CD4-positive, alpha-beta T cell treated with Interleukin-17A for 1 hour (primary cell): ENCODE measurements around the gene LDHA.

Experiments
- DNase-seq: peaks from one replicate; pipeline ENCODE4 v3.0.0-alpha.2; 2020

Gene LDHA

DNA sequence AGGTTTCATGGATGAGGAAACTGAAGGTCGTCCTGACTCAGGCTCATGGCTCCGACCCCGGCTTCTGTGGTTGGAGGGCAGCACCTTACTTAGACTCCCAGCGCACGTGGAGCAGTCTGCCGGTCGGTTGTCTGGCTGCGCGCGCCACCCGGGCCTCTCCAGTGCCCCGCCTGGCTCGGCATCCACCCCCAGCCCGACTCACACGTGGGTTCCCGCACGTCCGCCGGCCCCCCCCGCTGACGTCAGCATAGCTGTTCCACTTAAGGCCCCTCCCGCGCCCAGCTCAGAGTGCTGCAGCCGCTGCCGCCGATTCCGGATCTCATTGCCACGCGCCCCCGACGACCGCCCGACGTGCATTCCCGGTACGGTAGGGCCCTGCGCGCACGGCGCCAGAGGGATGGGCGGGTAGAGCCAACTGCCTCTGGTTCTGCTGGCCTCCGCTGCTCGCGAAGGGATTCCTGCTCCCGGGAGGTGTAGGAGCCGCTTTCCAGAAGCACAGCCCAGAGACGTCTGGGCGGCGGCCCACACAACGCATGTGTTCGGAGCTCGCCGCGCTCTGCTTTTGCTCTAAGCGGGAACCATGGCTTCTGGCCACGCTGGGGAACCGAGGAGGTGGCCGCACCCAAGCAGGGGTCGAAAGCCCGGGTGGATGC is at the start of gene LDHA:
Gene LDHA, plus strand, starts transcription at position 289 of the 653 bp plus-strand sequence. CDS start 2,280 bp downstream, outside the sequence.
- DNase-seq = peak; percentile 98

DNA sequence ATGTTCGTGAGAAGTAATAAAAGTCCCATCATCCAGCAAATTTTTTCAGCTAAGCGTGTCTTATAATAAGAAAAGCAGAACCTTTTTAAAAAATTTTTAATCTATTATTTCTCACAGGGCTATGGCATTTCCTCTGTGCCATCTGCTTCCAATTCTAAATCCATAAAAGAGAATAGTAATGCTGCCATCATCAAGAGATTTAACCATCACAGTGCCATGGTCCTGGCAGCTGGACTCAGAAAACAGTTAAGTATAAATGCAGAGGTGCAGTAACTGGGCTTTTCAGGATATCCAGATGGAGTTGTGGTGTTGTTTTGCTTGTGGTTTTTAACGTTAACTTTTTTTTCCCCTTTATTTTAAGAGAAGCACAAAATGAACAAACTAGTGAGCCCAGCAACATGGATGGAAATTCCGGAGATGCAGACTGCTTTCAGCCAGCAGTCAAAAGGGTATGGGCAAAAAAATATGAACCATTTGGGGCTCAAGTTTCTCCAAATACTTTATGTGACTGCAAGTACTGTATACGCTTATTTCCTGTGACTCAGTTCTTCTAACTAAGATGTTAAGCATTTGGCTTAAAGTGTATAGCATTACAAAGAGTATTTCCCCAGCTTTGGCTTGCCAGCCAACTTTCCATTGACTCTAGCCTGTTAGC is 46.8 kb upstream of the LDHA start:
- no peak for DNase-seq

- DNase-seq = no peak
These were observed 41.8 kb upstream of the LDHA start for GRCh38 chr11:18352581-18352980.

- no peak for DNase-seq
These were observed 35.7 kb upstream of the LDHA start for GRCh38 chr11:18358646-18359045.

- DNase-seq = no peak
These were observed 33.2 kb upstream of the LDHA start for GRCh38 chr11:18361154-18361553.

DNA sequence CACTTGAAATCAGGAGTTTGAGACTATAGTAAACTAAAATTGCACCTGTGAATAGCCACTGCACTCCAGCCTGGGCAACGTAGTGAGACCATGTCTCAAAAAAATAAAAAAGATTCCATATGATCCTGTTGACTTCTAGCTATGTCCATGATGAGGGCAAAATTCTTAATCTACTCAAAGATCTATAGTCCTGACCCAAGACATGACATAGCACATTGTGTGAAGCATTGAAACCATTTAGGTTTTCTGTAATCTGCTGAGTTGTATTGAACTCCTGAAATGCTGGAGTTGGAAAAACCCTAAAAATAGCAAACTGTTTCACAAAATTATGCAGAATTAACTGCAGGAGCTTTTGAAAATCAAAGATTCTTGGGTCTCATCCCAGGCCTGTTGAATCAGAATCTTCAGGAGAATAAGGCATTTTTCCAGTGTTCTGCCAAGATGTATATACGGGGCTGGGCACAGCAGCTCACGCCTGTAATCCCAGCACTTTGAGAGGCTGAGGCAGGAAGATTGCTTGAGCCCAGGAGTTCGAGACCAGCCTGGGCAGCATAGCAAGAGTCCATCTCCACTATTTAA is 29.8 kb upstream of the LDHA start:
- DNase-seq = no peak

DNA sequence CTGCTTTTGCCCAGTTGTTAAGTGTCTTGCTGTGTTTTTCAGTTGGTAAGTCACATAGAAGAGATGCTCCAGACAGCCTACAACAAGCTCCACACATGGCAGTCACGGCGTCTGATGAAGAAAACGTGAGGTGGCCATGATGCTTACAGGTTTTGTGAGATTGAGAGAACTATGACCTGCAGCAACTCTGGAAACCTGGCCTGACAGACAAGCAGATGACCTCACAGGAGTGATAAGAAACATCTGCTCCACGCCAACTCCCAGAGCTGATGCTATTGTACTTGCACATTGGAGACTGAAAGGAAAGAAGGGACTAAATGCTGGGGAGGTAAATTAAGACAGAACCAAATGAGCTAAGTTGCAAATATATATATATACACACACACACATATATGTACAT is 28.6 kb upstream of the LDHA start:
- DNase-seq = no peak

DNA sequence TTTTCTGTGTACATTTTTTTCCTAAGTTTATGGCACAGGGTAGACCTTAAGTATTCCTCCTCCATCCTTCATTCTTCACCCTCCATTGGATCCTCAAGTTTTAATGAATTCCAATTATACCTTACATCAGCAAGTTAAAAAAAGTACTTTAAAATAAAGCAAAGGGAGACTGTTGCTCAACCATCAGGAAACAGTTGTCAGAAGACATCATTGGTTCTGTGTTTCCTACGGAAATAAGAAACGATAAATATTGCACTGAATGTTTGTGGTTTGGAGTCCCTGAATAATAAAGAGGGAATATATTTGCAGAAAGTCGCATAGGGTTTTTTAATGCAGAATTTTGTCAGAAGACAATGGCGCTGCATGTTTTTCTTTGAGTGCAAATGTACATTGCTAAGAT is 28.1 kb upstream of the LDHA start:
- DNase-seq = no peak

GRCh38 chr11:18367431-18367830 is 26.9 kb upstream of the LDHA start:
- DNase-seq = no peak

DNA sequence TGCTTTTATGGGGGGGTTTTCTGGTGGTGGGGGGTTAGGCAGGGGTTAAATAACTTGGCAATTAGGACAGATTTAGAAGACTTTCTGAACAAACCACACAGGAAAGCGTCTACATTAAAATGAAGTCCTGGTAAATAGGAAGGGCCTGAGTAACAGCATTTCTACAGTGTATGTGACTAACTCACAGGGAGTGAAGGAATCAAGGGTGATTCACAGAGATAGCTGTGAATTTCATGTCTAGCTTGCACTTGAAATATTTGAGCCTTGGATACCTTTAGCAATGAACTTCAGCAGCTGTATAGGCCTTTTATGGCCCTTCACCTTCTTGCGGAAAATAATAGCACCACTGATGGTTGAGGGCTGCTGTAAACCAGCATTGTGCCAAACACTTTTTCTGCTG is 26.1 kb upstream of the LDHA start:
- DNase-seq = no peak

GRCh38 chr11:18369398-18369797 is 25.0 kb upstream of the LDHA start:
- no peak for DNase-seq

- no peak for DNase-seq
These were observed 23.1 kb upstream of the LDHA start for GRCh38 chr11:18371279-18371678.

- no peak for DNase-seq
These were observed 22.2 kb upstream of the LDHA start for GRCh38 chr11:18372201-18372600.

DNA sequence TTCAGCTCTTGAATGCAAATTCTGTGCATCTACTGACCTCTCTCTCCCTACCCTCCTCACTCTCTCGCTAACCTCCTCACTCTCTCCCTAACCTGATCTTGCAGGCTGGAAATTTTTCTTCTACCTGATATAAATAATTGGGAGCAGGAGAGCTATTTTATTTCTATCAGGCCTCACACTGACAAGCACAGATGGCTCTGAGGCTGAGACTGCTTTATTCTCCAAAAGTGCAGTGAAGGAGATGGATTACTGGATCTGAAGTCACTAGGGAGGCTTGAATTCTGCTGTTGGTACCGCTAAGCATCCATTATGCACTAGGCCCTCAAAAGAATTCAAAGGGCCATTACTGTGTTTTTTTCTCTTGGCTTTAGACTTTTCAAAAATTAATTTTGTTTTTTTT is 19.4 kb upstream of the LDHA start:
- no peak for DNase-seq

GRCh38 chr11:18375941-18376340 is 18.4 kb upstream of the LDHA start:
- DNase-seq = no peak

GRCh38 chr11:18379201-18379600 is 15.2 kb upstream of the LDHA start:
- no peak for DNase-seq

GRCh38 chr11:18383388-18384156 is 10.8 kb upstream of the LDHA start:
- peak; percentile 86 for DNase-seq

- peak; percentile 23 for DNase-seq
These were observed 10.2 kb upstream of the LDHA start for GRCh38 chr11:18384157-18384641.

DNA sequence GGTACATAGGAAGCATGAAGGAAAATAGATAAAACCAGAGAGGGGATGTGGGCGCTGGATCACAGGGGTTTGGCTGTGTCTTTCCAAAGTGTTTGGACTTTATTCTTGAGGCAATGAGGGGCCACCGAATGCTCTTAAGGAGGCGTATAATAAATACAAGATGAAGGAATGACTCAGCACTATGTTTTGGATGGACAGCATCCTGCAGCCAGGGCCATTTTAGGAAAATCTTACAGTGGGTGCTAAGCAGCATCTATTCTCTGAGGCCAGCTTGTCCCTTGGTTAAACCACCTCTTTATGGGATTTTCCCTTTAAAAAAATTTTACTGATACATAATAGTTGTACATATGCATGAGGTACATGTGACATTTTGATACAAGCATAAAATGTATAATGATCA is 4.3 kb upstream of the LDHA start:
- DNase-seq = no peak

DNA sequence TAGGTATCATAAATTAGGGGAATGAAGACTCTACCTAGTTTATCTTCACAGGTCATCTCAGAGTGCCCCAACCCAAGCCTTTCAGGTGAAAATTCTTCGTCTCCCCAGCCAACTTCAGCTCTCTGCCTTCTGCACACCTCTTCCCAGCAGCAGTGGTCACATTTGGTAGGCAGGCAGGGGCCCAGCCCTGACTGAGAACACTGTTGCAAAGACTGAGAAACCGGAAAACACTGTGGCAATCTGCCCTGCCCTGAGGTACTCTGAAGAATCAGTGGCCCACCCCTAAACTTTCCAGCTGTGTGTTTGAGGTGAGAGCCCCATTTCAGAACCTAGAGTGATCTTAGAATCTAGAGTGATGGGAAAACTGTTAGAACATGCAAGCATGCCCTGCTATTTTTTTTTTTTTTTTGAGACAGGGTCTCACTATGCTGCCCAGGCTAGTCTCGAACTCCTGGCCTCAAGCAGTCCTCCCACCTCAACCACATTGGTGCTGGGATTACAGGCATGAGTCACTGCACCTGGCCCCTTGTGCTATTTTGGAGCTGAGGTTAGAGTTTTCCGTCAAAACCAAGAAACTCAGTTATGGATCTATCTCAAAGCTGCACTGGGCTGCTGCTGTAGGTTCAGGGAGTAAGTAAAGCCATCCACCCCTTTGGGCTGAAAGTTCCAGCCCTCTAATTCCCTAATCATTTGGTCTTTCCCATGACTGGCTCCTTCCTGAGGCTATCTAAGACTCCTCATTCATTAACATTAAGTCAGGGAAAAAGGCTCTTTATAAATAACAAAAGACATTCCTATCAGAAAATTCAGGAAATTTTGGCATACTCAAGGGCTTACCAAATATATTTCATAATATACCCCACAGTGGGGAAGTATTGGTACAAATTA is 1.7 kb upstream of the LDHA start:
- DNase-seq = peak; percentile 26

- no peak for DNase-seq
These were observed 635 bp upstream of the LDHA start for GRCh38 chr11:18393581-18394274.
